Measurements from ENCODE around the gene LRMDA. TPM values are rescaled to one million over a fixed set of nuclear protein-coding genes. Genes with fewer than 3 reads are reported as not detected.

The LRMDA gene
- total RNA-seq, 1 experiment from 2014 or later = 1.2 TPM

DNA sequence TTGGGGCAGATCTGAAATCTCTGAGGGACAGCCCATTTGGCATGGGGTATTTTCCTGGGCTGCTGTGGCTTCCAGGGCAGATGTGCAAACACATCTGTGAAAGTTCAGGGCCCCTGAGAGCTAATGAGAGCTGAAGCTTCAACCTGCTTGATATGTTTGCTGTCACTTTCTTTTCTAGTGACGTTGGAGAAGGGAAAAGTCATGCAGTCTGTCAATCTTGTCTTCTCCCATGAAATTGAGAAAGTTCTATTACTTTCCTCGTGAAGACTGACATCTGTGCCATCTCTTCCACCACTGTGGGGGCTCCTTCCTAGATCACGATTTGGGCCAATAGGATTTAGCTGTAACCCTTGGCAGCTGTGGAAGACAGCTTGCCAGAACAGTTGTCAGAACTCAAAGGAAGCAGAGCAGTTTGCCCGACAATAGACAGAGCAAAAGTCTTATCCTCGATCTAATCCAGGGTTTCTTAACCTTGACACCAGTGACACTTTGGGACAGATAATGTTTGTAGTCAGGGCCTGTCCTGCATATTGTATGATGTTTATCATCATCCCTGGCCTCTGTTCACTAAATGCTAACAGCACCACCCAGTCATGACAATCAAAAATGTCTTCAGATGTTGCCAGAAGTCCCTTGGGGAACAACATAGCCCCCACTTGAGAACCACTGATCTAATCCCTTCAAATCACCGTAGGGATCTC, 586.5 kb downstream of the LRMDA start:
- Histone ChIP-seq H3K9me2 (replicated peaks; ENCODE audit: low read length) (no peaks in the 10 kb centered on the region), H3K4me2 (ENCODE audit: low read length) (no peak overlapping the region), H3K27ac (ENCODE audit: low read length) (no peak overlapping the region), H3K4me3 (ENCODE audit: low read length) (no peak overlapping the region), H3K27me3 (ENCODE audit: low read length) (peaks cover 23% of the 10 kb centered on the region), H3K4me1 (ENCODE audit: insufficient read depth, low read length) (no peaks in the 10 kb centered on the region), H2AFZ (ENCODE audit: low read length) (no peak overlapping the region), H3K9me3 (ENCODE audit: low read length) (no peaks in the 10 kb centered on the region), H3F3A (ENCODE audit: low read length, unreplicated experiment) (no peaks in the 10 kb centered on the region), H3K36me3 (ENCODE audit: low read depth, low read length) (no peaks in the 10 kb centered on the region), H4K20me1 (ENCODE audit: low read length) (no peaks in the 10 kb centered on the region), H3K9ac (ENCODE audit: low read length) (no peak overlapping the region), H3K79me2 (ENCODE audit: low read length) (no peaks in the 10 kb centered on the region)
- TF ChIP-seq, protein P1, sequence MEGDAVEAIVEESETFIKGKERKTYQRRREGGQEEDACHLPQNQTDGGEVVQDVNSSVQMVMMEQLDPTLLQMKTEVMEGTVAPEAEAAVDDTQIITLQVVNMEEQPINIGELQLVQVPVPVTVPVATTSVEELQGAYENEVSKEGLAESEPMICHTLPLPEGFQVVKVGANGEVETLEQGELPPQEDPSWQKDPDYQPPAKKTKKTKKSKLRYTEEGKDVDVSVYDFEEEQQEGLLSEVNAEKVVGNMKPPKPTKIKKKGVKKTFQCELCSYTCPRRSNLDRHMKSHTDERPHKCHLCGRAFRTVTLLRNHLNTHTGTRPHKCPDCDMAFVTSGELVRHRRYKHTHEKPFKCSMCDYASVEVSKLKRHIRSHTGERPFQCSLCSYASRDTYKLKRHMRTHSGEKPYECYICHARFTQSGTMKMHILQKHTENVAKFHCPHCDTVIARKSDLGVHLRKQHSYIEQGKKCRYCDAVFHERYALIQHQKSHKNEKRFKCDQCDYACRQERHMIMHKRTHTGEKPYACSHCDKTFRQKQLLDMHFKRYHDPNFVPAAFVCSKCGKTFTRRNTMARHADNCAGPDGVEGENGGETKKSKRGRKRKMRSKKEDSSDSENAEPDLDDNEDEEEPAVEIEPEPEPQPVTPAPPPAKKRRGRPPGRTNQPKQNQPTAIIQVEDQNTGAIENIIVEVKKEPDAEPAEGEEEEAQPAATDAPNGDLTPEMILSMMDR (conservative IDR thresholded peaks at IDR 0.05; ENCODE audit: low read depth, low read length) = no peak
- TF ChIP-seq EZH2 (IDR thresholded peaks at IDR 0.05; ENCODE audit: low read length, unreplicated experiment) (no peak), EZH2phosphoT487 (IDR thresholded peaks at IDR 0.05; ENCODE audit: borderline replicate concordance, low read length) (no peak)
- POLR2A ChIA-PET (ENCODE audit: unreplicated experiment) = no interaction called here
- CTCF ChIA-PET = interaction anchor here (0.5 kb wide), 1 partner anchor 145 kb away, joined by 3 read pairs; no protein-coding TSS in a partner anchor
- intact Hi-C loops (cut with micrococcal nuclease) = no loop called here
- ATAC-seq (no peak), DNase-seq (no peak)
- BruUV-seq (replicated peaks) = no TSS peak

DNA sequence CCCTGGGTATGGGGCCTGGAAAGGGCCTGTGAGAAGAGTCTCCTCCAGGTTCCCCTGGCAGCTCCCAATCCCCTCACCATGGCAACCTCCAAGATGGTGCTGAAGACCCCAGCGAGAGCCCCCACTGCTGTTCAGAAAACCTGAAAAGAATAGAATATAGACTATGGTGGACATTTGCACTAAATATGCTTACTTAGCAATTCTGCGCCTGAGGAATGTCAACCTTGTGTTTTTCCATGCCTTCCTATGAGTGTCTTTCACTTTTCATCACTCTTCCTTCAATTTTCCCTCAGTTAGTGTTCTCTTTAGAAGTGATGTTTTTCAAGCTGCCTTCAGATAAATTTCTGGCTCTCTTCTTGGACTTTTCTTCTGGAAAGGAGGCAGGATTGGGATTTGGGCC, 589.2 kb downstream of the LRMDA start:
- H3K4me1 ChIP-seq (ENCODE audit: insufficient read depth, low read length) = no peaks in the 10 kb centered on the region
- peaks cover 38% of the 10 kb centered on the region for H3K27me3 ChIP-seq (ENCODE audit: low read length)
- H3K79me2 ChIP-seq (ENCODE audit: low read length) = no peaks in the 10 kb centered on the region
- no peak overlapping the region for H3K4me3 ChIP-seq (ENCODE audit: low read length)
- ChIA-PET POLR2A (ENCODE audit: unreplicated experiment) (no interaction called here), CTCF (no interaction called here)
- no peak overlapping the region for H3K4me2 ChIP-seq (ENCODE audit: low read length)
- no peaks in the 10 kb centered on the region for H3F3A ChIP-seq (ENCODE audit: low read length, unreplicated experiment)
- intact Hi-C loops (cut with micrococcal nuclease) = no loop called here
- DNase-seq = no peak
- no TSS peak for BruUV-seq (replicated peaks)
- H3K27ac ChIP-seq (ENCODE audit: low read length) = no peak overlapping the region
- H3K9me3 ChIP-seq (ENCODE audit: low read length) = no peaks in the 10 kb centered on the region
- no peaks in the 10 kb centered on the region for H4K20me1 ChIP-seq (ENCODE audit: low read length)
- 0 out of 2 replicates have a peak, but pooled peaks cover under 1% of the 10 kb centered on the region for H3K9me2 ChIP-seq (replicated peaks; ENCODE audit: low read length)
- H3K9ac ChIP-seq (ENCODE audit: low read length) = no peak overlapping the region
- no peak for TF ChIP-seq EZH2phosphoT487 (IDR thresholded peaks at IDR 0.05; ENCODE audit: borderline replicate concordance, low read length)
- TF ChIP-seq EZH2 (IDR thresholded peaks at IDR 0.05; ENCODE audit: low read length, unreplicated experiment) = no peak
- TF ChIP-seq, protein P1 (conservative IDR thresholded peaks at IDR 0.05; ENCODE audit: low read depth, low read length) = no peak
- H2AFZ ChIP-seq (ENCODE audit: low read length) = no peak overlapping the region
- no peak for ATAC-seq
- H3K36me3 ChIP-seq (ENCODE audit: low read depth, low read length) = no peaks in the 10 kb centered on the region

DNA sequence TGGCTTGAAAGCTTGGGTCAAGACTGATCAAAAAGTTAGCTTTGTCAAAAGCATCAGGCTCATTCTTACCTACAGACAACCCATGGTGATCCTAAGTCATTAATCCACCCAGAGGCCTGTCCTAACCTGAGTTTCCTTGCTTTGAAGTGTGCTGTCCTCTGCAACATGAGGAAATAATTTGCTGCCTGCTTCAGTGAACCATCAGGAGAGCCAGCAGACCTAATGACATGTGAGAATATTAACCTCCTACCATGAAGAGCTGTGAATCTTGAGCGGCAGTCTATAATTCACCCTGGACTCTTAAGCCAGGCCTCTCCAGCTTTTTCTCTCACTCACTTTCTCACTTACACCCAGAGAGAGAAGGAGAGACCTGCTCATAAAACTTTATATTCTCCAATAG, 590.0 kb downstream of the LRMDA start:
- intact Hi-C loops (cut with micrococcal nuclease) = no loop called here
- no peak for DNase-seq
- Histone ChIP-seq H3K27ac (ENCODE audit: low read length) (no peak overlapping the region), H3K27me3 (ENCODE audit: low read length) (peaks cover 38% of the 10 kb centered on the region), H3K4me1 (ENCODE audit: insufficient read depth, low read length) (peaks cover 6% of the 10 kb centered on the region), H4K20me1 (ENCODE audit: low read length) (no peaks in the 10 kb centered on the region), H3K9ac (ENCODE audit: low read length) (no peak overlapping the region), H3F3A (ENCODE audit: low read length, unreplicated experiment) (no peaks in the 10 kb centered on the region), H3K9me2 (replicated peaks; ENCODE audit: low read length) (0 out of 2 replicates have a peak, but pooled peaks cover 2% of the 10 kb centered on the region), H3K4me3 (ENCODE audit: low read length) (no peak overlapping the region), H2AFZ (ENCODE audit: low read length) (no peak overlapping the region), H3K36me3 (ENCODE audit: low read depth, low read length) (no peaks in the 10 kb centered on the region), H3K79me2 (ENCODE audit: low read length) (no peaks in the 10 kb centered on the region), H3K4me2 (ENCODE audit: low read length) (no peak overlapping the region), H3K9me3 (ENCODE audit: low read length) (no peaks in the 10 kb centered on the region)
- ATAC-seq = no peak
- no TSS peak for BruUV-seq (replicated peaks)
- ChIA-PET POLR2A (ENCODE audit: unreplicated experiment) (no interaction called here), CTCF (no interaction called here)
- TF ChIP-seq EZH2phosphoT487 (IDR thresholded peaks at IDR 0.05; ENCODE audit: borderline replicate concordance, low read length) (no peak), EZH2 (IDR thresholded peaks at IDR 0.05; ENCODE audit: low read length, unreplicated experiment) (no peak)
- TF ChIP-seq, protein P1 (conservative IDR thresholded peaks at IDR 0.05; ENCODE audit: low read depth, low read length) = no peak
